Pancreas (tissue), 10 donors: Measurements from ENCODE around the gene TRIML2. TPM values are rescaled to one million over a fixed set of nuclear protein-coding genes. Genes with fewer than 3 reads are reported as not detected.

Experiments
- ATAC-seq, 4 donors: fragments of 200-7000 bp; cut with Tn5 transposase; one replicate each; pipeline versions ENCODE4 v1.8.0 to v1.9.1; 2020; ENCODE audit warnings: mild to moderate bottlenecking in 4 of 4, moderate library complexity in 4 of 4
- DNase-seq, 6 donors: peaks; one replicate each; pipeline ENCODE4 v3.0.0-alpha.2; 2020
- FAIRE-seq: peaks from 2 replicates; lab custom pipeline; 2012; peaks lifted over from hg19 to GRCh38; lab: Jason Lieb, UNC
- H3K27ac ChIP-seq, 4 donors: fragments of 200-600 bp; sonication (generic); 1 replicate in 3 of 4; 2 replicates in 1 of 4; pipeline versions ENCODE4 v1.5.0 to v1.8.0; 2020
- H3K27me3 ChIP-seq, 4 donors: fragments of 200-600 bp; one replicate each; pipeline ENCODE4 v1.8.0; 2021
- H3K36me3 ChIP-seq, 3 donors: fragments of 200-600 bp; sonication (generic) in 1 of 3; one replicate each; pipeline versions ENCODE4 v1.5.0 to v1.8.0; 2020 to 2021
- H3K4me1 ChIP-seq, 3 donors: fragments of 200-600 bp; one replicate each; pipeline ENCODE4 v1.8.0; 2021
- H3K4me3 ChIP-seq, 4 donors: fragments of 200-600 bp; sonication (generic) in 2 of 4; one replicate each; pipeline versions ENCODE4 v1.5.0 to v1.8.0; 2020 to 2021
- H3K9me3 ChIP-seq, 4 donors: fragments of 200-600 bp; one replicate each; pipeline ENCODE4 v1.8.0; 2021
- WGBS, 2 donors: extraction: QIAGEN DNeasy Blood & Tissue Kit; methylation state at CpG; one replicate each; pipeline ENCODE4 v1.1.7; 2013; 5-methylcytosine and 5-hydroxymethylcytosine counted together
- intact Hi-C, 3 donors: fragments of 100-400 bp; cut with DNase I; formaldehyde crosslinking; loops; one replicate each; pipeline versions ENCODE4 v1.11.1 to v1.14.2; 2022
- polyA plus RNA-seq, 2 donors: library from polyadenylated mRNA; stranded (reverse); fragments of 200-250 nt; gene quantifications; one replicate each; pipeline ENCODE4 v1.2.3, GENCODE V29; 2013
- total RNA-seq, 6 donors: library from RNA; stranded (reverse); fragmentation: NEBNext Ultra II Directional in 4 of 6; extraction: Animal tissue kit (Norgen Biotek cat#: 25700) in 4 of 6; gene quantifications; one replicate each; pipeline versions ENCODE4 v1.2.1 to v1.2.4, GENCODE V29; 2021 to 2023
- TF ChIP-seq, protein P1 (sequence below), 4 donors: fragments of 200-600 bp; sonication (generic) in 3 of 4; IDR thresholded peaks; one replicate each; pipeline versions ENCODE4 v1.5.0 to v1.8.0; 2021; ENCODE audit warnings: antibody characterized with exemption in 4 of 4
- donor health status: healthy with polysubstance abuse.
- donor health status: DM: no; HTN: no; CAD: no; lungs with moderate emphysema.
- donor health status: DM: no; HTN: no; CAD: no.
- donor health status: control.
- donor health status: control.
- donor health status: Bipolar disorder and iron deficiency.
- donor health status: DM: yes; HTN: yes; CAD: no.
- donor health status: DM: no; HTN: no; CAD: no.
- donor health status: DM: no; HTN: no; CAD: no.
- donor health status: DM: yes; HTN: yes; CAD: no.

TRIML2 gene
- total and polyA plus RNA-seq, 8 donors, result not detected

GRCh38 chr4:188138227-188138626 lies 28.8 kb upstream of the TRIML2 start:
- H3K9me3 ChIP-seq, result no peaks in the 10 kb centered on the region
- no peaks in the 10 kb centered on the region for H3K27me3 ChIP-seq
- H3K4me3 ChIP-seq, result no peak overlapping the region
- TF ChIP-seq, protein P1, sequence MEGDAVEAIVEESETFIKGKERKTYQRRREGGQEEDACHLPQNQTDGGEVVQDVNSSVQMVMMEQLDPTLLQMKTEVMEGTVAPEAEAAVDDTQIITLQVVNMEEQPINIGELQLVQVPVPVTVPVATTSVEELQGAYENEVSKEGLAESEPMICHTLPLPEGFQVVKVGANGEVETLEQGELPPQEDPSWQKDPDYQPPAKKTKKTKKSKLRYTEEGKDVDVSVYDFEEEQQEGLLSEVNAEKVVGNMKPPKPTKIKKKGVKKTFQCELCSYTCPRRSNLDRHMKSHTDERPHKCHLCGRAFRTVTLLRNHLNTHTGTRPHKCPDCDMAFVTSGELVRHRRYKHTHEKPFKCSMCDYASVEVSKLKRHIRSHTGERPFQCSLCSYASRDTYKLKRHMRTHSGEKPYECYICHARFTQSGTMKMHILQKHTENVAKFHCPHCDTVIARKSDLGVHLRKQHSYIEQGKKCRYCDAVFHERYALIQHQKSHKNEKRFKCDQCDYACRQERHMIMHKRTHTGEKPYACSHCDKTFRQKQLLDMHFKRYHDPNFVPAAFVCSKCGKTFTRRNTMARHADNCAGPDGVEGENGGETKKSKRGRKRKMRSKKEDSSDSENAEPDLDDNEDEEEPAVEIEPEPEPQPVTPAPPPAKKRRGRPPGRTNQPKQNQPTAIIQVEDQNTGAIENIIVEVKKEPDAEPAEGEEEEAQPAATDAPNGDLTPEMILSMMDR (IDR thresholded peaks at IDR 0.05), result no peak
- no peaks in the 10 kb centered on the region for H3K36me3 ChIP-seq
- intact Hi-C loops, result no loop called here
- ATAC-seq (no peak), FAIRE-seq (no peak), DNase-seq (no peak)
- H3K4me1 ChIP-seq, result no peaks in the 10 kb centered on the region
- WGBS, 2 donors, result 53 to 72% methylated on average over 10 of the region's 10 CpGs
- H3K27ac ChIP-seq, result no peak overlapping the region

- FAIRE-seq (no peak), ATAC-seq (no peak), DNase-seq (no peak)
- Histone ChIP-seq H3K4me1 (no peaks in the 10 kb centered on the region), H3K27me3 (no peaks in the 10 kb centered on the region), H3K36me3 (no peaks in the 10 kb centered on the region), H3K27ac (no peak overlapping the region), H3K9me3 (no peaks in the 10 kb centered on the region), H3K4me3 (no peak overlapping the region)
- intact Hi-C loops, result no loop called here
- TF ChIP-seq, protein P1 (IDR thresholded peaks at IDR 0.05), result no peak
- WGBS, 2 donors, result 63 to 88% methylated on average over 5 of the region's 5 CpGs
These were observed 22.8 kb upstream of the TRIML2 start for GRCh38 chr4:188132232-188132631.

- WGBS, 2 donors, result 55 to 59% methylated on average over 4 of the region's 4 CpGs
- Histone ChIP-seq H3K4me3 (no peak overlapping the region), H3K36me3 (no peaks in the 10 kb centered on the region), H3K9me3 (no peaks in the 10 kb centered on the region), H3K27ac (no peak overlapping the region), H3K4me1 (no peaks in the 10 kb centered on the region), H3K27me3 (no peaks in the 10 kb centered on the region)
- no peak for FAIRE-seq
- no peak for ATAC-seq
- intact Hi-C loops, result no loop called here
- TF ChIP-seq, protein P1 (IDR thresholded peaks at IDR 0.05), result no peak
- DNase-seq, result no peak
These were observed 21.0 kb upstream of the TRIML2 start for GRCh38 chr4:188130355-188130754.

DNA sequence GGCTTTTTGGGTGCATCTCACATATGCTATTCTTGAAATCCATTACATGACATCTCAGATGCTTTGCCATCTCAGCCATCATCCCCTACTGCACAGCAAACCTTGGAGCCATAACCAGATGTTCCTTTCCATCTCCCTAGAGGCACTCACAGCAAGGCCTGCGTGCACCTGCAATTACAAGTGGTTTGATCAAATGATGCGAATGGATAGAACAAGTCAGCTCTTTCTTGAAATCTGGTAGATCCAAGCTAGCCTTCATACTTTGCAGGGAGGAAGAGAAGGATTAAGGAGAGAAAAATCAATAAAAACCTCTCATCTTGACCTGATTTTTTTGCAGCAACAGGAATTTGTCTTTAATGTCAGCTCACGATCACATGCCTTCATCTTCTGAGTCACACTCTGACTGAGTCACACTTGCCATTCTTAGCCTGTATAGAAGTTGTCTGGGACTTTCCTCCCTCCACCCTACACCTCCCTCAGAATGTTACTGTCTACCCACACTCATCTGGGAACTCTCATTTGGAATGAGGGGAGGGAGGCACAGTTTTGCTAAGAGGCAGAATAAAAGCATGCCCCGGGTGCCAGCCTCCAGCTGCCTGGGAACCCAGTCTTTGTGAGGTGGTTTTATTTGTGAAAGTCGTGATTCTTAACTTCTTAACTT lies 17.9 kb upstream of the TRIML2 start:
- no peaks in the 10 kb centered on the region for H3K36me3 ChIP-seq
- no peaks in the 10 kb centered on the region for H3K4me1 ChIP-seq
- TF ChIP-seq, protein P1 (IDR thresholded peaks at IDR 0.05), result no peak
- 50 to 74% methylated on average over 5 of the region's 5 CpGs for WGBS, 2 donors
- ATAC-seq, result peak in 1 of 4 donors; percentile 72
- intact Hi-C loops, result no loop called here
- no peak for DNase-seq
- H3K9me3 ChIP-seq, result no peaks in the 10 kb centered on the region
- H3K27me3 ChIP-seq, result no peaks in the 10 kb centered on the region
- FAIRE-seq, result no peak
- no peak overlapping the region for H3K27ac ChIP-seq
- no peak overlapping the region for H3K4me3 ChIP-seq

- FAIRE-seq (no peak), ATAC-seq (no peak), DNase-seq (no peak)
- 40 to 42% methylated on average over 13 of the region's 13 CpGs for whole genome bisulfite sequencing, 2 donors
- no peak overlapping the region for H3K27ac ChIP-seq
- no peak overlapping the region for H3K4me3 ChIP-seq
- no peaks in the 10 kb centered on the region for H3K27me3 ChIP-seq
- TF ChIP-seq, protein P1 (IDR thresholded peaks at IDR 0.05), result no peak
- H3K9me3 ChIP-seq, result no peaks in the 10 kb centered on the region
- H3K4me1 ChIP-seq, result no peaks in the 10 kb centered on the region
- no peaks in the 10 kb centered on the region for H3K36me3 ChIP-seq
- intact Hi-C loops, result no loop called here
These were observed 12.1 kb upstream of the TRIML2 start for GRCh38 chr4:188121530-188121929.
